GM19397 (cell line): ENCODE data around the gene DOCK11.
"Not testable (repeated sequence)": the region's sequence is repeated elsewhere in the genome, so short reads cannot be mapped to it uniquely, and the experiment has no call there.

Source experiments
- ATAC-seq: cut with Tn5 transposase; IDR thresholded peaks from one replicate; pipeline ENCODE4 v1.9.1; 2021; ENCODE audit warnings: mild to moderate bottlenecking, moderate library complexity; ENCODE audit not compliant: unreplicated experiment

DOCK11 gene

DNA sequence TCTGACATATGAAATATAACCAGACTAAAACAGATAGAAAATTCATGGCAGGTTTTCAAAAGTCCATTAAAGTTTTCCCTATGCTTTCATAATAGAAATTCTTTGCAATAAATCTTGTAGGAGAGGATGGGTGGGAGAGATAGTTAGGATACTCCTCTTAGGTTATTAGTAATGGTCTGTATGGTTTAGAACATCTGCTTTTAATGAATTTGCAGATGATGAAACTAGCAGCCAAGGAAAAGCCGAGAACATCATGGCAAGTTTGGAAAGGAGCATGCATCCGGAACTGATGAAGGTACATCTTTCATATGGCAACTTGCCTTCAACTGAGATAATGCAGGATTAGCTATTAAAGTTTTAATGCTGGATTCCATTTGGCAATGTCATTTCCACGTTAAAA, 70.7 kb downstream of the DOCK11 start:
- ATAC-seq: no peak

DNA sequence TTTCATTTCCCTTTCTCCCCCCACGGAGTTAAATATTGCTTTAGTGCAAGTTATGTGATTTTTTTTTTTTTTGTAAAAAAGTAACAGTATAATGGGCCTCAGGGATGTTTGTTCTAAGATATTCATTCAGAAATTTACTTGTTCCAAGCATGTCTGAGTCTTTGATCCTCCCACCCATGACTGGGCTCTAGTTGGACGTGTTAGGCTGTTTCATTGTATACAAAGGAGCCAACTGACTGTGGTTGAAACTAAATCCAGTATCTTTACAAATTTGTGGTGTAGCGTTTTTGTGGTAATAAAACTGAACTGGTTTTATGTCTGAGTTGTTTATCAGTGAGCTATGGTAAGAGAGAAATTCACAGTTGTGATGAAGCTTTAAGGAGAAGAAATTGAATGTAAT, 74.1 kb downstream of the DOCK11 start:
- ATAC-seq: no peak

DNA sequence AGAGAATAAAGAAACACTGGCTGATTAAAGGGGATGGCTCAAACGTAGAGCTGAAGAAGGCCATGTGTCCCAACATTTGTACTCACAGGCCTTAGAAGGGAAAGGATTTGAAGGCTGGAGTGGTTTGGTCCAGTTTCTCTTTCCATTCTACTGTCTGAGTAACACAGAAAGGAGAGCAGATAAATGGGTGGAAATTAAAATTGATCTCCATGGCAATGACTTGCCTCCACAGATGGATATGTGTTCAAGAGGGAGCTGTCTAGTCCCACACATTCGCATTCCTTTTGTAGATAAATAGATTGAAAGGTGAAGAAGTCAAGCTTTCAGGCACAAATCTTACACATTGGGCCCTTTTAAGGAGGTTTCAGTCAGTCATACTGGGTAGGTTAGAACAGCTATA, 74.6 kb downstream of the DOCK11 start:
- ATAC-seq: no peak

DNA sequence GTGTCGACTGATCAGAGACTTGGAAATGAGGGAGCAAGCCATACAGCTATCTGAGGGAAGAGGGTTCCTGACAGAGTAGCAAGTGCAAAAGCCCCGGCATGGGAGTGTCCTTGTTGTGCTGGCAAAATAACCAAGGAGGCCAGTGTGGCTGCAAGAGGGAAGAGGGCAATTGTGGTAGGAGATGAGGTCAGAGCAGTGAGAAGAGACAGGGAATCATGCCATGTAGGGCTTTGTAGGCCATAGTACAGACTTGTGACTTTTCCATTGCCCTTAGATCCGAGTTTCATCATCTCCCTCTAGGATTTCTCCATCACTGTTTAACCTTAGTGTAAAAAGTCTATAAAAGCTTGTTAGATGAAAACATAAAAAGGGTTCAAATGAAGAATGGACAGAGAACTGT, 76.2 kb downstream of the DOCK11 start:
- no peak for ATAC-seq

DNA sequence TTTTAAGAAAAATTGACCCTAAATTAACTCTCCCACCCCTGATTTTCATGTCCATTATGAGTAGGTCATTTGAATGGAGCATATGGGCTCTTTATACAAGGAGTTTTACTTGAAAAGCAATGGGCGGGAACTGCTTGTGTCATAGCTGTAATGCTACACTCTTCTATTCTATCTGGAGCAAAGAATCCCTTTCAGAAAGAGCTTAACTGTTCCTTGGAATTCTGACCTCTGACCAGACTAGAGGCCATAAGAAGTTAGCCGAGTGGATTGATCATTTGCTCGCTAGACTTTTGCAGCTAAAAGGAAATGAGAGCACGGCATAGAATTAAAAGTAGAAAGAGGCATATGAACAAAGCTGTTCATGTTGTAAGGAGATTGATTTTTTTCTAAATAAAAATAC, 79.1 kb downstream of the DOCK11 start:
- ATAC-seq: no peak

DNA sequence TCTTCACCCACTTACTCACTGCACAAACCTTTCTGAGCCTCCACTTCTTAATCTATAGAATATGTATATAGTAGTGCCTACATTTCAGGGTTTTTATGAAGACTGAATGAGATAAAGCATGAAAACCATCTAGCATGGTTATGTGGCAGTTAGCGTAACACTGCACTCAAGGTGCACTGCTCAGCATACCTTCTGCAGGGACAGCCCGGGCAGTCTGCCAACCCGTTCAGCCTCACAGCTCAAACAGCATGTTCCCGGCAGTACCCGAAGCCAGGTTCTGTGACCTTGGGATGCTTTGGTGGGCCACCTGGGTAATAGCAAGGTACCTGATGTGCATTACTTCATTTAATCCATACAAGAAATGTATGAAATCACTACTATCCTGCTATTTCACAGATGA, 81.4 kb downstream of the DOCK11 start:
- ATAC-seq: no peak

DNA sequence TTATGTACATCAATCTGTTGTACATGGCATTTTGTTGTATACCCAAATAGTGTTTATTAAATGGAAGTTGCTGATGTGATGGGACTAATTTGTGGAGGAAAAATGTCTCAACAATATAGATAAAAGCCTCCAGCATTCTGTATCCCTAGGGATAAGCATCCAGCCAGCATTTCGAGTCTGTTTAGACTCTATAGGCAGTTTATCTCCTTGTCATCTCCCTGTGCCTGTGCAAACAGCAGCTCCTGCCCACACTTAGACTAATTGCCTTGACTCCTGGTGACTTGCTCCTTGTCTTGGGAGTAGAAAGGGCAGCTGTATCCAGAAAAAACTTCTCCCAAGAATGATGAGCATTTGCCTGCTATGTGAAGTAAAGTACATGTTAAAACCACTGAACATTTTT, 83.8 kb downstream of the DOCK11 start:
- no peak for ATAC-seq

DNA sequence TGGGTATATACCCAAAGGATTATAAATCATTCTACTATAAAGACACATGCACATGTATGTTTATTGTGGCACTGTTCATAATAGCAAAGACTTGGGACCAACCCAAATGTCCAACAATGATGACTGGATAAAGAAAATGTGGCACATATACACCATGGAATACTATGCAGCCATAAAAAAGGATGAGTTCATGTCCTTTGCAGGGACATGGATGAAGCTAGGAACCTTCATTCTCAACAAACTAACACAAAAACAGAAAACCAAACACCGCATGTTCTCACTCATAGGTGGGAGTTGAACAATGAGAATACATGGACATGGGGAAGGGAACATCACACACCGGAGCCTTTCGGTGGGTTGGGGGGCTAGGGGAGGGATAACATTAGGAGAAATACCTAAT, 87.3 kb downstream of the DOCK11 start:
- ATAC-seq: not testable (repeated sequence)

DNA sequence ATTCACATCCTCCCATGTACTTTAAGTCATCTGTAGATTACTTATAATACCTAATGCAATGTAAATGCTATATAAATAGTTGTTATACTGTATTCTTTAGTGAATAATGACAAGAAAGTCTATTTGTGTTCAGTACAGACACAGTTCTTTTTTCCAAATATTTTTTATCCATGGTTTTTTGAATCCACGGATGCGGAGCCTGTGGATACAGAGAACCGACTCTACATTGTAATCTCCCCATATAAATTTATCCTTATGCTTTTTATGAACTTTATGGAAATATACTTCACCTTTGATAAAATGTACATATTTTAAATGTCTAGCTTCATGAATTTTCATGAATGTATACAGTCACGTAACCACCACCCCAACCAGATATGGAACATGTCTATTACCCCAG, 88.2 kb downstream of the DOCK11 start:
- no peak for ATAC-seq

DNA sequence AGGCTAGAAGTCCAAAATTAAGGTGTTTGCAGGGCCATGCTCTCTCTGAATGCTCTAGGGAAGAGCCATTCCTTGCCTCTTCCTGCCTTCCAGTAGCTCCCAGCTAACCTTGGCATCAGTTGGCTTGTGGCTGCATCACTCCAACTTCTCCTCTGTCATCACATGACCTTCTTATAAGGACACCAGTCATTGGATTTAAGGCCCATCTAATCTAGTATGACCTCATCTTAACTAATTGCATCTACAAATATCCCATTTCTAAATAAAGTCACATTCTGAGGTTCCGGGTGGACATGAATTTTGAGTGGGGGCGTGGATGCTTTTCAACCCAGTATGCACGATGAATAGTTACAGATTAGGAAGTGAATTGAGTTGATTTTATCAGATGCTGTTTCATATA, 89.7 kb downstream of the DOCK11 start:
- no peak for ATAC-seq

DNA sequence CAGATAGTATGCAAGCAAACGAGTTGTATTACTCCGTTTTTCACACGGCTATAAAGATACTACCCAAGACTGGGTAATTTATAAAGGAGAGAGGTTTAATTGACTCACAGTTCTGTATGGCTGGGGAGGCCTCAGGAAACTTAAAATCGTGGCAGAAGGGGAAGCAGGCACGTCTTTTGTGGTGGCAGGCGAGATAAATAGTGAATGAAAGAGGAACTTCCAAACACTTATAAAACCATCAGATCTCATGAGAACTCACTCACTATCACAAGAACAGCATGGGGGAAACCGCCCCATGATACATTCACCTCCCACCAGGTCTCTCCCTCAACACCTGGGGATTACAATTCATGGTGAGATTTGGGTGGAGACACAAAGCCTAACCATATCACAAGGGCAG, 90.6 kb downstream of the DOCK11 start:
- ATAC-seq: not testable (repeated sequence)

DNA sequence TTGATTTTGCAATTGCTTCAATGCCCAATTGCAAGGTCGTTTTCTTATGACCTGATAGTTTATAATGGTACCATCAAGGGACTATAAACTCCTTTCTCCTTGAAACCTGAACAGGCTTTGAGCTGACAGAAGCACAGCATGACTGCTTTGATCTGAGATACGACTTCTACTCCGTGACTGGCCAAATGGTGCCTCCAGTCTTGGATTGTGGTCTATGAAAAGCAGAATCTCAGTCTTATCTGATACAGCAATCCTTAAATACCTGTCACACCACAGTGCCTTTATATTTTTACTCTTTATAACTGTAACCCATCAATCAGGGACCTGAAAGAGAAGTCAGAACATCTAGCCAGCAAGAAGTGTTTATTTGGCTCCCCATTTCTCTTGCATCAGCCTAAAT, 93.1 kb downstream of the DOCK11 start:
- no peak for ATAC-seq

DNA sequence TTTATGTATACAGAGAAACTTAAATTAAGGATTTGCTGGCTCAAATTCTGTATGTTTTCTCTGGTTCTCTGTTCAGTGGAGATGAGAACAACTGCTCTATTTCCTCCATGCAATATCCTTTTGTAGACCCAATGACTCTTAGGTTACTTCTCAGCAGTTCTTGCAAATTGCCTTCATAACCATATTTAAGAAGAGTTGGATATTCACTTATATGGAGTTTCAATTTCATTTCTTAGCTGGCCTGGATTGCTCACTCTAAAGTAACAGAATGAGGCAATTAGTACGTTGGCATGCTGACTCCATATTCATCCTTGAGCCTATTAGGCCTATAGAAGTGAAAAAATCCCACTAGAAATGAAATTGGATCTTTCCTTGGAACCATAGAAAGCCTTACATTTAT, 93.6 kb downstream of the DOCK11 start:
- ATAC-seq: no peak

DNA sequence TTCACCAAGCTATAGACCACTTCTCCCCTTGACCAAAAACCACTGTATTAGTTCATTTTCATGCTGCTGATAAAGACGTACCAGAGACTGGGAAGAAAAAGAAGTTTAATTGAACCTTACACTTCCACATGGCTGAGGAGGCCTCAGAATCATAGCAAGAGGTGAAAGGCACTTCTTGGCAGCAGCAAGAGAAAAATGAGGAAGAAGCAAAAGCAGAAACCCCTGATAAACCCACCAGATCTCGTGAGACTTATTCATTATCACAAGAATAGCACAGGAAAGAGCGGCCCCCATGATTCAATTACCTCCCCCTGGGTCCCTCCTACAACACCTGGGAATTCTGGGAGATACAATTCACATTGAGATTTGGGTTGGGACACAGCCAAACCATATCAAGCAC, 97.8 kb downstream of the DOCK11 start:
- ATAC-seq: no peak

DNA sequence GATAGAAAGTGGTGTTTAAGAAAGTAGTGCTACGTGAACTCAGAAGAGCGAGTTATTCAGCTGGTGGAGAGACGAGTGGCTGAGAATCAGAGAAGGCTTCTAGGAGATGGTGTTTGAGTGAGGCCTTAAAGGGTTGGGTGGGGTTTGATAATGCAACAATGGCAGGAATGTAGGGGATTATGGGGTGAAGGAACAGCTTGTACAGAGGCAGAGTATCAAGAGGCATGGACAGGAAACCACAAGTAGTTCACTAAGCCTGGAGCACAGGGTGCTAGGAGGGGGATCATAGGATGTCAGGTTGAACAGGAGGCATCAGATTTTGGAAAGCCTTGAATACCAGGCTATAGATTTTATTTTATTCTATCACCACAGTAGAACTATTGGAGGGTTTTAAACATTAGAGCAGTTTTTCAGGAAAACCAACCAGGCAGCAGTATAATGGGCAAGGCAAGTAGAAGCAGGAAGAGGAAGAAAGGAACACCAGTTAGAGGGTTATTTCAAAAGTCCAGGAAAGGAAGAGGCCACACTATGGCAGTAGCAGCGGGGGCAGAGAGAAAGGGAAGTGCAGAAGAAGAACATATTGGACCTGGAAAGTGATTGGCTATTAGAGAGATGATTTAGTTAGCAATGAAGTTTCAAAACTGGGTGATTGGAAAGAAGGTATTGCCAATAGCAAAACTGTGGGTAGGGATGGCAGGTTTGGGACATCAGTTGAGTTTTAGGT, 99.2 kb downstream of the DOCK11 start:
- no peak for ATAC-seq

DNA sequence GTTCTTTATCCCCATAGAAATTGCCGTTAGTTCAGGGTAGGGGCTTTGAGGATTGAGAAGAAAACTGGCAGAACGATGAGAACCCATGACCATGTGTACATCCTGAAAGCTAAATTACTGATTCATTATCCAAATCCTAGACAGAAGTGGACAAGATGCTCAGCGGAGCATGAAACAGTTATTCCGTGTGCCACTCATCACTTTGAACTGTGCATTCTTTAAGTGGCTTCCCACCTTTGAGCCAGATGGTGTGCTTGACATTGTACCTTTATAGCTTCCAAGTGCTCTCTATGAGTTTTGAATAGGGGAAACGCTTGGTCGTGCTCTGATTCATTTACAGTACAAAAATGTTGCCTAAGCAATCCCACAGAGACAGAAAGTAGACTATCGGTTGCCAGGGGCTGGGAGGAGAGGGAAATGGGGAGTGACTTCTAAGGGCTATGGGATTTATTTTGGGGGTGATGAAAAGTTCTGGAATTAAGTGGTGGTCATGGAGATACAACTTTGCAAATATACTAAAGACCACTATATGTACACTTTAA, 100.0 kb downstream of the DOCK11 start:
- ATAC-seq: no peak

DNA sequence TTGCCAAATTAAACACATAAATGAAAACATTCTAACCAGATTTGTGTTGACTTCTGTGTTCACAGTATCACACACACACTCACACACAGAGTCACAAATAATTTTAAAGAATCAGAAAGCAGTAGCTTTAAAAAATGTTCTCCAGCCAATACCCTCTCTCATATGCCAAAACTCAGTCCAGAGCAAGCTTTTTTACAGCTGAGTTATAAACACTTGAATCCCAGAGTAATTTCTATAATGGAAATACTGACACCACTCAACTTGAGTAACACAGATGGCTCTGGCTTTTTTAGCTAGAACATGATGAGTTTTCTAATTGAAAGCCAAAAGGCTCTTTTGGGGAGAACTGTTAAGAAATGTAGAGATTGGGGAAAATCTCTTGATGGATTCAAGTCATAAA, 100.8 kb downstream of the DOCK11 start:
- no peak for ATAC-seq

DNA sequence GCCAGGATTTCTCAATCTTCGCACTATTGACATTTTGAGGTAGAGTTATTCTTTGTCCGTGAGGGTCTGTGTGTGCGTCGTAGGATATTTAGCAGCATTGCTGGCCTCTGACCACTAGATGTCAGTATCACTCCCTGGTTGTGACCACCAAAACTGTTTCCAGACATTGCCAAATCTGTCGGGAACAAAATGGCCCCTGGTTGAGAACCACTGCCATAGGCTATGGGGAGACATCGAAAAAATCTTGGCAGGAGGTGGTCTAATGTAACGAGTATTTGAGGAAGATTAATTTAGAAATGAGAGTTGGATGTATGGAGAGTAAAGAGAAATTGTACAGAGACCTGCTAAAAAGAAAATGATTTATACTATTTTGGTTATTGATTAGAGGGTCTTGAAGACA, 108.4 kb downstream of the DOCK11 start:
- no peak for ATAC-seq

DNA sequence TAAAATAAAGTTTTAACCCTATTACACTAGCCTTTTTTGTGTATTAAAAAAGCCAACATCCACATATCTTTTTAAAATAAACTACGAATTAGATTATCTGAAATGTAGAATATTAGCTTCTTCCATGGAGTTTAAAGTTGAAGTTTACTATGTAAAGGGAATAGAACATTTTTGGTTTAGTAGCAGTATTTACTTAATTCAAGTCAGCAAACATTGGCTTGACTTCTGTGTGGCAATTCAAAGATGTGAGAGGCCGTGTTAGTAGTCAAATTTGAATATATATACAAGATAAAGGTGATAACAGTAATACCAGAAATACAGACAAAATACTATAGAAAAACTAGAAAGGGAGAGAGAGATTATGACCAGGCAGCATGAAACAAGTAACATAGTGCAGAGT, 116.7 kb downstream of the DOCK11 start:
- no peak for ATAC-seq

DNA sequence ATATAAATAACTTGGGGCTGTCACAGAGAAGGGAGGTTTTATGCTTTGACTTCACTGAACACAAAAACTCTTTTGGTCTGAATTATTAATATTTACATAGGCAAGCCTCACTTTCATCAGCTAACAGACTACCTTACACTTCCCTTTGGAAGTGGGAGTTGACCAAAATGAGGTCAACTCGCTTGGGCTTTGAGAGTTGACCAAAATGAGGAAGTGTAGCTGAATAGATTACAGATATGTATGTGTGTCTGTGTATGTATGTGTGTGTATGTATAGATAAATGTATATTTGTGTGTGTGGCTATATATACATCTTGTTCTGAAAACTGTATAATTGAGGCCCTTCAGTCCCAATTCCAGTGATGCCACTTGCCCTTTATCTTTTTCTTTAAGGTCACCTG, 118.5 kb downstream of the DOCK11 start:
- ATAC-seq: no peak

DNA sequence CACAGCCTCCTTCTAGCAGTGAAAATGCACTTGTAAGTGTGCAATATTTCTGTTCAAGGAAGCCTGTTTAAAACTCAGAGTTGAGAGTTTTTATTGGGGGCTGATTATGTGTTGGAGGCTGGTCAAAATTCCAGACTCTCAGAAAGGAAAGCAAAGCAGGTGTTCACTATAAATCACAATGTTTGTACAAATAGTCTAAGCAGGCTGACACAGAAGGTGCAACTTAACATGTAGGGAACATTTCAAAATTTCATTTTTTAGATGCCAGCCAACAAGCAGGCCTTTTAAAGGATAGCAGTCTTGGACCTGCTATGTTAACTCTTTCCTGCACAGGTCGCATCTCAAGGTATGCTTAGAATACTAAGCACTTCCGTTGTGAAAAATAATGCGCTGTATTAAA, 119.5 kb downstream of the DOCK11 start:
- no peak for ATAC-seq

DNA sequence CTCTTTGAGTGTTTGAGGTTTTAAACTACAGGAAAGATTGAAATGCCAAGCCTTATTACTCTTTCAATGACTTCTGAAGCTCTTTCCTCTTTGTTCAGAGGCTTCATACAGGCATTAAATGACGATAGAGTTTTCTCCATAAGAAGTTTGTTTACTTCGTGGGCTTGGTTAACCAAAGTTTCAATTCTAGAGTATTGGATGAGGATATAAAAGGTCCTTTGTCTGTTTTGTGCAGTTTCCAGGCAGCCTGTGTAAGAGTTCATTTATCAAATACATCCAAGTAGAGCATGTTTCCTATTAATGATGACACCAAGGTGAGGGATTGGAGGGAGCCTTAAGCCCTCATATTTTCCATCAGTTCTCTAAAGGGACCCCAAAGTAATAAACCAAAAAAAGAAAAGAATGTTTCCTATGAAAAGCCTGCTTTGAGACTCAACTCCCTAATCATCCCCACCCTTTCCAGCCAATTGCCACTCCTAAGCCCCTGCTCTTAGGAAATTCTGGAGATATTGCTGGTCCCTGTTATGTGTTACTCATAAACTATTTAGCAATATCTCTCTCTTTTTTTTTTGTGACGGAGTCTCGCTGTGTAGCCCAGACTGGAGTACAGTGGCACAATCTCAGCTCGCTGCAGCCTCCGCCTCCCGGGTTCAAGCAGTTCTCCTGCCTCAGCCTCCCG, 125.6 kb downstream of the DOCK11 start:
- ATAC-seq: no peak

DNA sequence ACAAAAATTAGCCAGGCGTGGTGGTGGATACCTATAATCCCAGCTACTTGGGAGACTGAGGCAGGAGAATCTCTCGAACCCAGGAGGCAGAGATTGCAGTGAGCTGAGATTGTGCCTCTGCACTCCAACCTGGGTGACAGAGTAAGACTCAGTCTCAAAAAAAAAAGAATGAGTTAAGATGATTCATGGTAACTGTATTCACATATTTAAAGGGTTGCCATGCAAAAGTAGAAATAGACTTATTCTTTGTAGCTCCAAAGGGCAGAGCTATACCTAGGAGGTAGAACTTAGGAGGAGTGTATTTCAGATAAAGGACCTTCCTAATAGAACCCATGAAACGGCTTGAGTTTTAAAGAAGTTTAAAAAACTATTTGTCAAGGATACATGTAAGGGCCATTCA, 127.4 kb downstream of the DOCK11 start:
- no peak for ATAC-seq
